Measurements from ENCODE around the gene IVL.

IVL gene

DNA sequence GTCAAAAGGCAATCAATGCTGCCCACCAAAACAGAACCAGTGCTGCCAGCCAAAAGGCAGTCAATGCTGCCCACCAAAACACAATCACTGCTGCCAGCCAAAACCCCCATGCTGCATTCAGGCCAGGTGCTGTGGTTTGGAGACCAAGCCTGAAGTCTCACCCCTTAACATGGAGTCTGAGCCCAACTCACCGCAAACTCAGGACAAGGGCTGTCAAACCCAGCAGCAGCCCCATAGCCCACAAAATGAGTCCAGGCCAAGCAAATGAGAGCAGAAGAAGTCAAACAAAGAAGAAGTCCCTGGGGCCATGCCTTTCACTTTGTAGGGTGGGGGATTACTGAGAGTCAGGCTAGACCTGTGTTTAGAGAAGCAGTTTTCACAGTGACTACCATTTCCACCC lies 23.8 kb upstream of the IVL start:
- Histone ChIP-seq H2AFZ (ENCODE audit: low read depth, low read length) (no peak overlapping the region), H4K20me1 (ENCODE audit: insufficient read depth, low read length) (no peaks in the 10 kb centered on the region), H3K27me3 (ENCODE audit: low read depth, low read length) (peaks cover 40% of the 10 kb centered on the region), H3K9ac (ENCODE audit: low read length) (no peak overlapping the region), H3K4me1 (ENCODE audit: low read length) (peaks cover 9% of the 10 kb centered on the region), H3K4me2 (ENCODE audit: low read length) (no peak overlapping the region), H3K36me3 (replicated peaks; ENCODE audit: low read depth, low read length) (no peaks in the 10 kb centered on the region), H3K27ac (ENCODE audit: low read length) (no peak overlapping the region), H3K79me2 (ENCODE audit: low read length) (no peaks in the 10 kb centered on the region), H3K4me3 (ENCODE audit: low read length) (no peak overlapping the region), H3K9me3 (ENCODE audit: insufficient read depth, low read length) (no peaks in the 10 kb centered on the region)
- TF ChIP-seq, protein P1, sequence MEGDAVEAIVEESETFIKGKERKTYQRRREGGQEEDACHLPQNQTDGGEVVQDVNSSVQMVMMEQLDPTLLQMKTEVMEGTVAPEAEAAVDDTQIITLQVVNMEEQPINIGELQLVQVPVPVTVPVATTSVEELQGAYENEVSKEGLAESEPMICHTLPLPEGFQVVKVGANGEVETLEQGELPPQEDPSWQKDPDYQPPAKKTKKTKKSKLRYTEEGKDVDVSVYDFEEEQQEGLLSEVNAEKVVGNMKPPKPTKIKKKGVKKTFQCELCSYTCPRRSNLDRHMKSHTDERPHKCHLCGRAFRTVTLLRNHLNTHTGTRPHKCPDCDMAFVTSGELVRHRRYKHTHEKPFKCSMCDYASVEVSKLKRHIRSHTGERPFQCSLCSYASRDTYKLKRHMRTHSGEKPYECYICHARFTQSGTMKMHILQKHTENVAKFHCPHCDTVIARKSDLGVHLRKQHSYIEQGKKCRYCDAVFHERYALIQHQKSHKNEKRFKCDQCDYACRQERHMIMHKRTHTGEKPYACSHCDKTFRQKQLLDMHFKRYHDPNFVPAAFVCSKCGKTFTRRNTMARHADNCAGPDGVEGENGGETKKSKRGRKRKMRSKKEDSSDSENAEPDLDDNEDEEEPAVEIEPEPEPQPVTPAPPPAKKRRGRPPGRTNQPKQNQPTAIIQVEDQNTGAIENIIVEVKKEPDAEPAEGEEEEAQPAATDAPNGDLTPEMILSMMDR (IDR thresholded peaks at IDR 0.05; ENCODE audit: low read depth, low read length), result no peak
- TF ChIP-seq EZH2phosphoT487 (IDR thresholded peaks at IDR 0.05; ENCODE audit: low read depth), result no peak

- Histone ChIP-seq H3K4me1 (ENCODE audit: low read length) (peaks cover 9% of the 10 kb centered on the region), H3K4me3 (ENCODE audit: low read length) (no peak overlapping the region), H2AFZ (ENCODE audit: low read depth, low read length) (no peak overlapping the region), H3K27me3 (ENCODE audit: low read depth, low read length) (peaks cover 45% of the 10 kb centered on the region), H3K4me2 (ENCODE audit: low read length) (no peak overlapping the region), H3K9me3 (ENCODE audit: insufficient read depth, low read length) (no peaks in the 10 kb centered on the region), H3K79me2 (ENCODE audit: low read length) (no peaks in the 10 kb centered on the region), H3K9ac (ENCODE audit: low read length) (no peak overlapping the region), H3K27ac (ENCODE audit: low read length) (no peak overlapping the region), H4K20me1 (ENCODE audit: insufficient read depth, low read length) (no peaks in the 10 kb centered on the region), H3K36me3 (replicated peaks; ENCODE audit: low read depth, low read length) (no peaks in the 10 kb centered on the region)
- no peak for TF ChIP-seq EZH2phosphoT487 (IDR thresholded peaks at IDR 0.05; ENCODE audit: low read depth)
- TF ChIP-seq, protein P1 (IDR thresholded peaks at IDR 0.05; ENCODE audit: low read depth, low read length), result no peak
Observed at GRCh38 chr1:152884966-152885624, 23.3 kb upstream of the IVL start.

- Histone ChIP-seq H3K4me1 (ENCODE audit: low read length) (peaks cover 9% of the 10 kb centered on the region), H3K27ac (ENCODE audit: low read length) (no peak overlapping the region), H3K4me3 (ENCODE audit: low read length) (no peak overlapping the region), H3K9me3 (ENCODE audit: insufficient read depth, low read length) (no peaks in the 10 kb centered on the region), H3K79me2 (ENCODE audit: low read length) (no peaks in the 10 kb centered on the region), H4K20me1 (ENCODE audit: insufficient read depth, low read length) (no peaks in the 10 kb centered on the region), H3K4me2 (ENCODE audit: low read length) (no peak overlapping the region), H3K9ac (ENCODE audit: low read length) (no peak overlapping the region), H2AFZ (ENCODE audit: low read depth, low read length) (no peak overlapping the region), H3K36me3 (replicated peaks; ENCODE audit: low read depth, low read length) (no peaks in the 10 kb centered on the region), H3K27me3 (ENCODE audit: low read depth, low read length) (peaks cover 47% of the 10 kb centered on the region)
- TF ChIP-seq EZH2phosphoT487 (IDR thresholded peaks at IDR 0.05; ENCODE audit: low read depth), result no peak
- TF ChIP-seq, protein P1 (IDR thresholded peaks at IDR 0.05; ENCODE audit: low read depth, low read length), result no peak
Observed at GRCh38 chr1:152886085-152886484, 22.3 kb upstream of the IVL start.

- no peak overlapping the region for H3K27ac ChIP-seq (ENCODE audit: low read length)
- TF ChIP-seq, protein P1 (IDR thresholded peaks at IDR 0.05; ENCODE audit: low read depth, low read length), result no peak
- no peak for TF ChIP-seq EZH2phosphoT487 (IDR thresholded peaks at IDR 0.05; ENCODE audit: low read depth)
- H3K4me2 ChIP-seq (ENCODE audit: low read length), result no peak overlapping the region
- no peaks in the 10 kb centered on the region for H3K36me3 ChIP-seq (replicated peaks; ENCODE audit: low read depth, low read length)
- no peak overlapping the region for H2AFZ ChIP-seq (ENCODE audit: low read depth, low read length)
- no peaks in the 10 kb centered on the region for H3K9me3 ChIP-seq (ENCODE audit: insufficient read depth, low read length)
- H3K4me1 ChIP-seq (ENCODE audit: low read length), result peaks cover 9% of the 10 kb centered on the region
- H3K9ac ChIP-seq (ENCODE audit: low read length), result no peak overlapping the region
- no peak overlapping the region for H3K4me3 ChIP-seq (ENCODE audit: low read length)
- H3K79me2 ChIP-seq (ENCODE audit: low read length), result no peaks in the 10 kb centered on the region
- no peaks in the 10 kb centered on the region for H4K20me1 ChIP-seq (ENCODE audit: insufficient read depth, low read length)
- H3K27me3 ChIP-seq (ENCODE audit: low read depth, low read length), result peaks cover 50% of the 10 kb centered on the region
Observed at GRCh38 chr1:152886758-152887409, 21.5 kb upstream of the IVL start.

Measured in OCI-LY3 (cell line).